Measurements from ENCODE around the gene TMEM14A. TPM values are rescaled to one million over a fixed set of nuclear protein-coding genes. Genes with fewer than 3 reads are reported as not detected.

TMEM14A gene
- polyA plus RNA-seq, 1 donor from 2014 or later: 326 TPM

DNA sequence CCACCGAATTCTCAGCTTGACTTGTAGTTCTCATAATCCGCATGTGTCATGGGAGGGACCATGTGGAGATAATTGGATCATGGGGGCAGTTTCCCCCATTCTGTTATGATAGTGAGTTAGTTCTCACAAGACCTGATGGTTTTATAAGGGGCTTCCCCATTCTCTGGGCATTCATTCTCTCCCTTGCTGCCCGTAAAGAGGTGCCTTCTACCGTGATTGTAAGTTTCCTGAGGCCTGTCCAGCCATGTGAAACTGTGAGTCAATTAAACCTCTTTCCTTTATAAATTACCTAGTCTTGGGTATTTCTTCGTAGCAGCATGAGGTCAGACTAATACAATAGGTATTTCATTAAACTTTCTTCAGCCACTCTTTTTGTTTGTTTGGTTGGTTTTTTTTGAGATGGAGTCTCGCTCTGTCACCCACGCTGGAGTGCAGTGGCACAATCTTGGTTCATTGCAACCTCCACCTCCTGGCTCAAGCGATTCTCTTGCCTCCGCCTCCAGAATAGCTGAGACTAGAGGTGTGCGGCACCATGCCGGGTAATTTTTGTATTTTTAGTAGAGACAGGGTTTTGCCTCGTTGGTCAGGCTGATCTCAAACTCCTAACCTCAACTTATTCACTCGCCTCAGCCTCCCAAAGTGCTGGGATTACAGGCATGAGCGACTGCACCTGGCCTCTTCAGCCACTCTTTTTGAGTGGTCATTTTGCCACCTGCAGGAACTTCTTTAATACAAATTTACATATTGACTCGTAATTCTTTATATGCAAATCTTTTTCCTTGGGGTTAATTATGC, 56.0 kb downstream of the TMEM14A start:
- Histone ChIP-seq H3K27ac (ENCODE audit: low read length) (no peak overlapping the region), H3K27me3 (ENCODE audit: insufficient read depth, low read depth, low read length) (no peaks in the 10 kb centered on the region), H3K4me3 (ENCODE audit: low read length) (no peak overlapping the region), H3K9me3 (ENCODE audit: low read length) (no peaks in the 10 kb centered on the region), H3K79me2 (replicated peaks; ENCODE audit: insufficient read depth, low read length) (no peaks in the 10 kb centered on the region), H4K20me1 (ENCODE audit: insufficient read depth) (no peaks in the 10 kb centered on the region), H3K4me2 (ENCODE audit: low read length) (no peak overlapping the region), H3F3A (ENCODE audit: insufficient read depth, low read length, poor library complexity, severe bottlenecking) (no peaks in the 10 kb centered on the region), H2AFZ (ENCODE audit: low read depth, low read length) (no peak overlapping the region), H3K9me2 (ENCODE audit: insufficient read depth, low read length) (no peaks in the 10 kb centered on the region), H3K36me3 (ENCODE audit: insufficient read depth, low read length) (no peaks in the 10 kb centered on the region), H3K9ac (ENCODE audit: low read length) (no peak overlapping the region)
- TF ChIP-seq EZH2 (IDR thresholded peaks at IDR 0.05; ENCODE audit: borderline replicate concordance, insufficient read depth, low read length, poor library complexity, severe bottlenecking) (no peak), TAF1 (IDR thresholded peaks at IDR 0.05; ENCODE audit: low read depth) (no peak), EP300 (conservative IDR thresholded peaks at IDR 0.05; ENCODE audit: poor library complexity, severe bottlenecking) (no peak), MXI1 (conservative IDR thresholded peaks at IDR 0.05; ENCODE audit: poor library complexity, severe bottlenecking) (no peak), REST (IDR thresholded peaks at IDR 0.05; ENCODE audit: borderline replicate concordance) (no peak), RAD21 (conservative IDR thresholded peaks at IDR 0.05) (no peak), SMC3 (conservative IDR thresholded peaks at IDR 0.05; ENCODE audit: poor library complexity) (no peak), POLR2AphosphoS5 (IDR thresholded peaks at IDR 0.05) (no peak)
- TF ChIP-seq, protein P1, sequence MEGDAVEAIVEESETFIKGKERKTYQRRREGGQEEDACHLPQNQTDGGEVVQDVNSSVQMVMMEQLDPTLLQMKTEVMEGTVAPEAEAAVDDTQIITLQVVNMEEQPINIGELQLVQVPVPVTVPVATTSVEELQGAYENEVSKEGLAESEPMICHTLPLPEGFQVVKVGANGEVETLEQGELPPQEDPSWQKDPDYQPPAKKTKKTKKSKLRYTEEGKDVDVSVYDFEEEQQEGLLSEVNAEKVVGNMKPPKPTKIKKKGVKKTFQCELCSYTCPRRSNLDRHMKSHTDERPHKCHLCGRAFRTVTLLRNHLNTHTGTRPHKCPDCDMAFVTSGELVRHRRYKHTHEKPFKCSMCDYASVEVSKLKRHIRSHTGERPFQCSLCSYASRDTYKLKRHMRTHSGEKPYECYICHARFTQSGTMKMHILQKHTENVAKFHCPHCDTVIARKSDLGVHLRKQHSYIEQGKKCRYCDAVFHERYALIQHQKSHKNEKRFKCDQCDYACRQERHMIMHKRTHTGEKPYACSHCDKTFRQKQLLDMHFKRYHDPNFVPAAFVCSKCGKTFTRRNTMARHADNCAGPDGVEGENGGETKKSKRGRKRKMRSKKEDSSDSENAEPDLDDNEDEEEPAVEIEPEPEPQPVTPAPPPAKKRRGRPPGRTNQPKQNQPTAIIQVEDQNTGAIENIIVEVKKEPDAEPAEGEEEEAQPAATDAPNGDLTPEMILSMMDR (IDR thresholded peaks at IDR 0.05; ENCODE audit: poor library complexity, severe bottlenecking): no peak

GRCh38 chr6:52727908-52728307, 57.0 kb downstream of the TMEM14A start:
- no peak overlapping the region for H3K4me3 ChIP-seq (ENCODE audit: low read length)
- TF ChIP-seq, protein P1 (IDR thresholded peaks at IDR 0.05; ENCODE audit: poor library complexity, severe bottlenecking): no peak
- no peak for TF ChIP-seq MXI1 (conservative IDR thresholded peaks at IDR 0.05; ENCODE audit: poor library complexity, severe bottlenecking)
- TF ChIP-seq SMC3 (conservative IDR thresholded peaks at IDR 0.05; ENCODE audit: poor library complexity): no peak
- no peak for TF ChIP-seq RAD21 (conservative IDR thresholded peaks at IDR 0.05)
- TF ChIP-seq REST (IDR thresholded peaks at IDR 0.05; ENCODE audit: borderline replicate concordance): no peak
- TF ChIP-seq TAF1 (IDR thresholded peaks at IDR 0.05; ENCODE audit: low read depth): no peak
- no peak for TF ChIP-seq POLR2AphosphoS5 (IDR thresholded peaks at IDR 0.05)
- TF ChIP-seq EP300 (conservative IDR thresholded peaks at IDR 0.05; ENCODE audit: poor library complexity, severe bottlenecking): no peak
- TF ChIP-seq EZH2 (IDR thresholded peaks at IDR 0.05; ENCODE audit: borderline replicate concordance, insufficient read depth, low read length, poor library complexity, severe bottlenecking): no peak
- H3K79me2 ChIP-seq (replicated peaks; ENCODE audit: insufficient read depth, low read length): no peaks in the 10 kb centered on the region
- no peaks in the 10 kb centered on the region for H3K9me2 ChIP-seq (ENCODE audit: insufficient read depth, low read length)
- no peak overlapping the region for H3K27ac ChIP-seq (ENCODE audit: low read length)
- H3K27me3 ChIP-seq (ENCODE audit: insufficient read depth, low read depth, low read length): no peaks in the 10 kb centered on the region
- H3F3A ChIP-seq (ENCODE audit: insufficient read depth, low read length, poor library complexity, severe bottlenecking): no peaks in the 10 kb centered on the region
- H3K9me3 ChIP-seq (ENCODE audit: low read length): no peaks in the 10 kb centered on the region
- no peak overlapping the region for H2AFZ ChIP-seq (ENCODE audit: low read depth, low read length)
- H3K9ac ChIP-seq (ENCODE audit: low read length): no peak overlapping the region
- no peaks in the 10 kb centered on the region for H4K20me1 ChIP-seq (ENCODE audit: insufficient read depth)
- H3K36me3 ChIP-seq (ENCODE audit: insufficient read depth, low read length): no peaks in the 10 kb centered on the region
- no peak overlapping the region for H3K4me2 ChIP-seq (ENCODE audit: low read length)

Measured in neural cell (in vitro differentiated cells).